HepG2 (cell line): Measurements from ENCODE around the gene TLCD3A. TPM values are rescaled to one million over a fixed set of nuclear protein-coding genes. Genes with fewer than 3 reads are reported as not detected.

Experiments used
- MAZ ChIP-seq, 2 experiments: sonication (generic) in 1 of 2; formaldehyde crosslinking in 1 of 2; IDR thresholded peaks; 2 replicates each; pipeline versions ENCODE4 v1.5.0 to v1.6.1; 2012 to 2020; ENCODE audit warnings: low read depth in 2 of 2, mild to moderate bottlenecking in 2 of 2, borderline replicate concordance in 1 of 2, improper control_type of control experiment in 1 of 2, low read length in 1 of 2, missing genetic modification reagents in 1 of 2, moderate library complexity in 1 of 2
- MEIS1 ChIP-seq: sonication (generic); formaldehyde crosslinking; IDR thresholded peaks from 2 replicates; pipeline ENCODE4 v1.9.0; 2021; ENCODE audit warnings: mild to moderate bottlenecking, missing genetic modification reagents, moderate library complexity, borderline replicate concordance
- PAX8 ChIP-seq: sonication (generic); formaldehyde crosslinking; IDR thresholded peaks from 2 replicates; pipeline ENCODE4 v1.8.0; 2022; ENCODE audit warnings: mild to moderate bottlenecking, missing genetic modification reagents, borderline replicate concordance
- RAD21 ChIP-seq: fragments of 450-650 bp; formaldehyde crosslinking; IDR thresholded peaks from 2 replicates; pipeline ENCODE4 v1.5.0; 2020; ENCODE audit warnings: mild to moderate bottlenecking
- ZMAT3 ChIP-seq: sonication (generic); formaldehyde crosslinking; conservative IDR thresholded peaks from 2 replicates; pipeline ENCODE4 v1.7.0; 2021; ENCODE audit warnings: missing genetic modification reagents
- ZNF441 ChIP-seq: sonication (generic); formaldehyde crosslinking; IDR thresholded peaks from 2 replicates; pipeline ENCODE4 v1.7.0; 2021; ENCODE audit warnings: missing genetic modification reagents, borderline replicate concordance
- ZNF577 ChIP-seq: sonication (generic); formaldehyde crosslinking; IDR thresholded peaks from 2 replicates; pipeline ENCODE4 v1.4.0; 2020; ENCODE audit warnings: mild to moderate bottlenecking, low read depth, missing genetic modification reagents, borderline replicate concordance
- ZSCAN22 ChIP-seq: sonication (generic); formaldehyde crosslinking; IDR thresholded peaks from 2 replicates; pipeline ENCODE4 v1.4.0; 2020; ENCODE audit warnings: mild to moderate bottlenecking, missing genetic modification reagents
- polyA plus RNA-seq, 8 experiments: library from polyadenylated mRNA; depleted of rRNA in 3 of 8; stranded (reverse) in 7 of 8; unstranded in 1 of 8; fragments of >200 nt; fragmentation: Illumina TruSeq in 4 of 8; extraction: Trizol in 4 of 8; gene quantifications; 2 replicates each; pipeline versions ENCODE4 v1.2.1 to v1.2.3, GENCODE V29; 2011 to 2016; ENCODE audit warnings: low read depth in 4 of 8, missing spikeins in 1 of 8, mixed read lengths in 1 of 8; ENCODE audit not compliant: insufficient read depth in 1 of 8
- total RNA-seq, 5 experiments: library from RNA; depleted of rRNA; stranded (reverse); fragments of >200 nt; fragmentation: Illumina TruSeq; extraction: Trizol; gene quantifications; 2 replicates each; pipeline ENCODE4 v1.2.3, GENCODE V29; 2016; ENCODE audit warnings: low read depth in 1 of 5
- TF ChIP-seq, protein P1 (sequence below): sonication (generic); formaldehyde crosslinking; IDR thresholded peaks from 2 replicates; pipeline ENCODE4 v1.8.1; 2023; ENCODE audit warnings: missing genetic modification reagents, mild to moderate bottlenecking, borderline replicate concordance
- TF ChIP-seq, protein P2 (sequence below): sonication (generic); formaldehyde crosslinking; IDR thresholded peaks from 2 replicates; pipeline ENCODE4 v1.9.0; 2021; ENCODE audit warnings: missing genetic modification reagents, borderline replicate concordance
- TF ChIP-seq, protein P3 (sequence below): sonication (generic); formaldehyde crosslinking; IDR thresholded peaks from 2 replicates; pipeline ENCODE4 v1.5.0; 2020; ENCODE audit warnings: missing genetic modification reagents
- TF ChIP-seq, protein P4 (sequence below): sonication (generic); formaldehyde crosslinking; IDR thresholded peaks from one replicate; pipeline ENCODE4 v1.5.1; 2020; ENCODE audit warnings: mild to moderate bottlenecking, missing genetic modification reagents; ENCODE audit errors: not compliant biosample characterization
- TF ChIP-seq, protein P5 (sequence below): sonication (generic); formaldehyde crosslinking; IDR thresholded peaks from 2 replicates; pipeline ENCODE4 v1.4.0; 2020; ENCODE audit warnings: missing genetic modification reagents
- TF ChIP-seq, protein P6 (sequence below): sonication (generic); formaldehyde crosslinking; IDR thresholded peaks from 2 replicates; pipeline ENCODE4 v1.8.0; 2022; ENCODE audit warnings: missing genetic modification reagents, low read depth, mild to moderate bottlenecking, borderline replicate concordance

TLCD3A gene
- total and polyA plus RNA-seq, 2 of the 13 experiments (the other 11 are each of a cell fraction or from before 2014, with no cell fraction given): 25.2 to 46.6 TPM

DNA sequence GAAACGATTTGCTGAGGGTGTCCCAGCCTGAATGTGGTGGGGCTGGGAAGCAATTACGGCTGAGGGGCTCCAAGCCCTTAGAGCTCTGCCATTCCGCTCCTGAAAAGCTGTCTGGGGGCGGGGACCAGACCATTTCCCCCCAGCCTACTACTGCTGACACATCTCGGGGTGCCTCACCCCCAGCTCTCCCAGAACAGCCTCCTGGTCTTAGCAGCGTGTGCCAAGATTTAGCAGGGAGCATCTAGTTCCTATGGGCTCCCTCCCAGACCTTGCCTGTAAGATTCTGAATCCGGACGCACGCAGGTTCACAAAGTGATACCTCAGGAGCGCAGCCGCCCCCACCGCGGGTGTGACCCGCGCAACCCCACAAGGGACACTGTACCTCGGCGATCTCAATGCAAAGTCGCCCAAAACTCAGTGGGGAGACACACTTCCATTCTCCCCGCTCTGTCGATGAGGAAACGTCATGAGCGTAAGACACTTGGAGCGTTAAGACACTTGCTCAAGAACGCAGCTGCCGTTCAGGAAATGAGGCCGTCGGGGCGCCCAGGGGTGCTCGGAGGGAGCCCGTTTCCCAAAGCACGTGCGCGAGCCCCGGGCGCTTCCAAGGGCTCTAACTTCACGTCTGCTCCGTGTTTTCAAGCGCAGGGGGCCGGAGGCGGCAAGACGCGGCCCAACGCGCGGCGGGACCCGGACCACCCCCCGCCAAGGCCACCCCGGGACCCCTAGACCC lies 19.0 kb downstream of the TLCD3A start (continued):
- TF ChIP-seq, protein P1, sequence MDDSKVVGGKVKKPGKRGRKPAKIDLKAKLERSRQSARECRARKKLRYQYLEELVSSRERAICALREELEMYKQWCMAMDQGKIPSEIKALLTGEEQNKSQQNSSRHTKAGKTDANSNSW: no peak
- TF ChIP-seq ZMAT3 (CRISPR knock-in tag): 0 out of 2 replicates have a peak, but pooled peaks have one; percentile 17
- TF ChIP-seq, protein P2, sequence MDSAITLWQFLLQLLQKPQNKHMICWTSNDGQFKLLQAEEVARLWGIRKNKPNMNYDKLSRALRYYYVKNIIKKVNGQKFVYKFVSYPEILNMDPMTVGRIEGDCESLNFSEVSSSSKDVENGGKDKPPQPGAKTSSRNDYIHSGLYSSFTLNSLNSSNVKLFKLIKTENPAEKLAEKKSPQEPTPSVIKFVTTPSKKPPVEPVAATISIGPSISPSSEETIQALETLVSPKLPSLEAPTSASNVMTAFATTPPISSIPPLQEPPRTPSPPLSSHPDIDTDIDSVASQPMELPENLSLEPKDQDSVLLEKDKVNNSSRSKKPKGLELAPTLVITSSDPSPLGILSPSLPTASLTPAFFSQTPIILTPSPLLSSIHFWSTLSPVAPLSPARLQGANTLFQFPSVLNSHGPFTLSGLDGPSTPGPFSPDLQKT: no peak
- TF ChIP-seq MAZ (IDR thresholded peaks at IDR 0.05; ENCODE audit: borderline replicate concordance, low read depth, low read length): no peak
- TF ChIP-seq MAZ (CRISPR knock-in tag; IDR thresholded peaks at IDR 0.05; ENCODE audit: low read depth): no peak
- TF ChIP-seq ZNF577 (CRISPR knock-in tag): no peak
- no peak for TF ChIP-seq RAD21 (CRISPR knock-in tag)
- TF ChIP-seq, protein P3, sequence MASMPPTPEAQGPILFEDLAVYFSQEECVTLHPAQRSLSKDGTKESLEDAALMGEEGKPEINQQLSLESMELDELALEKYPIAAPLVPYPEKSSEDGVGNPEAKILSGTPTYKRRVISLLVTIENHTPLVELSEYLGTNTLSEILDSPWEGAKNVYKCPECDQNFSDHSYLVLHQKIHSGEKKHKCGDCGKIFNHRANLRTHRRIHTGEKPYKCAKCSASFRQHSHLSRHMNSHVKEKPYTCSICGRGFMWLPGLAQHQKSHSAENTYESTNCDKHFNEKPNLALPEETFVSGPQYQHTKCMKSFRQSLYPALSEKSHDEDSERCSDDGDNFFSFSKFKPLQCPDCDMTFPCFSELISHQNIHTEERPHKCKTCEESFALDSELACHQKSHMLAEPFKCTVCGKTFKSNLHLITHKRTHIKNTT (CRISPR knock-in tag): no peak
- no peak for TF ChIP-seq MEIS1 (CRISPR knock-in tag)
- TF ChIP-seq, protein P4, sequence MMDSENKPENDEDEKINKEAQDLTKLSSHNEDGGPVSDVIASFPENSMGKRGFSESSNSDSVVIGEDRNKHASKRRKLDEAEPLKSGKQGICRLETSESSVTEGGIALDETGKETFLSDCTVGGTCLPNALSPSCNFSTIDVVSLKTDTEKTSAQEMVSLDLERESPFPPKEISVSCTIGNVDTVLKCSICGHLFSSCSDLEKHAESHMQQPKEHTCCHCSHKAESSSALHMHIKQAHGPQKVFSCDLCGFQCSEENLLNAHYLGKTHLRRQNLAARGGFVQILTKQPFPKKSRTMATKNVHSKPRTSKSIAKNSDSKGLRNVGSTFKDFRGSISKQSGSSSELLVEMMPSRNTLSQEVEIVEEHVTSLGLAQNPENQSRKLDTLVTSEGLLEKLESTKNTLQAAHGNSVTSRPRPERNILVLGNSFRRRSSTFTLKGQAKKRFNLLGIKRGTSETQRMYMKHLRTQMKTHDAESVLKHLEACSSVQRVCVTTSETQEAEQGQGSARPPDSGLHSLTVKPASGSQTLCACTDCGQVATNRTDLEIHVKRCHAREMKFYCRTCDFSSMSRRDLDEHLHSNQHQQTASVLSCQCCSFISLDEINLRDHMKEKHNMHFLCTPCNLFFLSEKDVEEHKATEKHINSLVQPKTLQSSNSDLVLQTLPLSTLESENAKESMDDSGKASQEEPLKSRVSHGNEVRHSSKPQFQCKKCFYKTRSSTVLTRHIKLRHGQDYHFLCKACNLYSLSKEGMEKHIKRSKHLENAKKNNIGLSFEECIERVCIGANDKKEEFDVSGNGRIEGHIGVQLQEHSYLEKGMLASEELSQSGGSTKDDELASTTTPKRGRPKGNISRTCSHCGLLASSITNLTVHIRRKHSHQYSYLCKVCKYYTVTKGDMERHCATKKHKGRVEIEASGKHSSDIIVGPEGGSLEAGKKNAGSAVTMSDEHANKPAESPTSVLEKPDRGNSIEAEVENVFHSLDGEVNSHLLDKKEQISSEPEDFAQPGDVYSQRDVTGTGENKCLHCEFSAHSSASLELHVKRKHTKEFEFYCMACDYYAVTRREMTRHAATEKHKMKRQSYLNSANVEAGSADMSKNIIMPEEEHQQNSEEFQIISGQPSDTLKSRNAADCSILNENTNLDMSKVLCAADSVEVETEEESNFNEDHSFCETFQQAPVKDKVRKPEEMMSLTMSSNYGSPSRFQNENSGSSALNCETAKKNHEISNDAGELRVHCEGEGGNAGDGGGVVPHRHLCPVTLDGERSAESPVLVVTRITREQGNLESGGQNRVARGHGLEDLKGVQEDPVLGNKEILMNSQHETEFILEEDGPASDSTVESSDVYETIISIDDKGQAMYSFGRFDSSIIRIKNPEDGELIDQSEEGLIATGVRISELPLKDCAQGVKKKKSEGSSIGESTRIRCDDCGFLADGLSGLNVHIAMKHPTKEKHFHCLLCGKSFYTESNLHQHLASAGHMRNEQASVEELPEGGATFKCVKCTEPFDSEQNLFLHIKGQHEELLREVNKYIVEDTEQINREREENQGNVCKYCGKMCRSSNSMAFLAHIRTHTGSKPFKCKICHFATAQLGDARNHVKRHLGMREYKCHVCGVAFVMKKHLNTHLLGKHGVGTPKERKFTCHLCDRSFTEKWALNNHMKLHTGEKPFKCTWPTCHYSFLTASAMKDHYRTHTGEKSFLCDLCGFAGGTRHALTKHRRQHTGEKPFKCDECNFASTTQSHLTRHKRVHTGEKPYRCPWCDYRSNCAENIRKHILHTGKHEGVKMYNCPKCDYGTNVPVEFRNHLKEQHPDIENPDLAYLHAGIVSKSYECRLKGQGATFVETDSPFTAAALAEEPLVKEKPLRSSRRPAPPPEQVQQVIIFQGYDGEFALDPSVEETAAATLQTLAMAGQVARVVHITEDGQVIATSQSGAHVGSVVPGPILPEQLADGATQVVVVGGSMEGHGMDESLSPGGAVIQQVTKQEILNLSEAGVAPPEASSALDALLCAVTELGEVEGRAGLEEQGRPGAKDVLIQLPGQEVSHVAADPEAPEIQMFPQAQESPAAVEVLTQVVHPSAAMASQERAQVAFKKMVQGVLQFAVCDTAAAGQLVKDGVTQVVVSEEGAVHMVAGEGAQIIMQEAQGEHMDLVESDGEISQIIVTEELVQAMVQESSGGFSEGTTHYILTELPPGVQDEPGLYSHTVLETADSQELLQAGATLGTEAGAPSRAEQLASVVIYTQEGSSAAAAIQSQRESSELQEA (CRISPR knock-in tag): no peak
- TF ChIP-seq, protein P5, sequence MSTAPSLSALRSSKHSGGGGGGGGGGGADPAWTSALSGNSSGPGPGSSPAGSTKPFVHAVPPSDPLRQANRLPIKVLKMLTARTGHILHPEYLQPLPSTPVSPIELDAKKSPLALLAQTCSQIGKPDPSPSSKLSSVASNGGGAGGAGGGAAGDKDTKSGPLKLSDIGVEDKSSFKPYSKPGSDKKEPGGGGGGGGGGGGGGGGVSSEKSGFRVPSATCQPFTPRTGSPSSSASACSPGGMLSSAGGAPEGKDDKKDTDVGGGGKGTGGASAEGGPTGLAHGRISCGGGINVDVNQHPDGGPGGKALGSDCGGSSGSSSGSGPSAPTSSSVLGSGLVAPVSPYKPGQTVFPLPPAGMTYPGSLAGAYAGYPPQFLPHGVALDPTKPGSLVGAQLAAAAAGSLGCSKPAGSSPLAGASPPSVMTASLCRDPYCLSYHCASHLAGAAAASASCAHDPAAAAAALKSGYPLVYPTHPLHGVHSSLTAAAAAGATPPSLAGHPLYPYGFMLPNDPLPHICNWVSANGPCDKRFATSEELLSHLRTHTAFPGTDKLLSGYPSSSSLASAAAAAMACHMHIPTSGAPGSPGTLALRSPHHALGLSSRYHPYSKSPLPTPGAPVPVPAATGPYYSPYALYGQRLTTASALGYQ (CRISPR knock-in tag): no peak; the same call in 1 of the 2 replicates
- TF ChIP-seq, protein P6, sequence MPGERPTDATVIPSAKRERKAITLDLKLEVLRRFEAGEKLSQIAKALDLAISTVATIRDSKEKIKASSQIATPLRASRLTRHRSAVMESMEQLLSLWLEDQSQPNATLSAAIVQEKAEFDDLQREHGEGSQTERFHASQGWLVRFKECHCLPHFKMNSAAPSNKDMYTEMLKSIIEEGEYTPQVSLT (CRISPR knock-in tag): no peak
- TF ChIP-seq PAX8 (CRISPR knock-in tag): no peak
- TF ChIP-seq ZNF441 (CRISPR knock-in tag): no peak
- TF ChIP-seq ZSCAN22 (CRISPR knock-in tag): no peak
